Colonic mucosa (tissue), 4 donors: ENCODE data around the gene CST1. TPM values are rescaled to one million over a fixed set of nuclear protein-coding genes. Genes with fewer than 3 reads are reported as not detected.
"Not testable (repeated sequence)": the region's sequence is repeated elsewhere in the genome, so short reads cannot be mapped to it uniquely, and the experiment has no call there.

Source experiments
- DNase-seq: peaks from one replicate; pipeline ENCODE4 v3.0.0-alpha.2; 2020
- H3K27ac ChIP-seq: fragments of 200-600 bp; one replicate; pipeline ENCODE4 v1.8.0; 2021
- H3K27me3 ChIP-seq: fragments of 200-600 bp; one replicate; pipeline ENCODE4 v1.8.0; 2021
- H3K36me3 ChIP-seq: fragments of 200-600 bp; one replicate; pipeline ENCODE4 v1.8.0; 2021
- H3K4me1 ChIP-seq: fragments of 200-600 bp; one replicate; pipeline ENCODE4 v1.8.0; 2021; ENCODE audit warnings: mild to moderate bottlenecking
- H3K4me3 ChIP-seq: fragments of 200-600 bp; one replicate; pipeline ENCODE4 v1.8.0; 2021
- H3K9ac ChIP-seq, 2 donors: one replicate each; pipeline ENCODE4 v1.7.0; 2013; ENCODE audit warnings: control low read depth in 2 of 2, low read depth in 2 of 2, low read length in 2 of 2
- H3K9me3 ChIP-seq: fragments of 200-600 bp; one replicate; pipeline ENCODE4 v1.8.0; 2021
- CTCF ChIP-seq: fragments of 200-600 bp; IDR thresholded peaks from one replicate; pipeline ENCODE4 v1.8.0; 2022; ENCODE audit warnings: antibody characterized with exemption, mild to moderate bottlenecking
- intact Hi-C: fragments of 100-400 bp; cut with DNase I; formaldehyde crosslinking; loops from one replicate; pipeline ENCODE4 v1.14.1; 2022
- total RNA-seq, 2 donors: library from RNA; stranded (reverse); fragmentation: NEBNext Ultra II Directional in 1 of 2; extraction: Animal tissue kit (Norgen Biotek cat#: 25700) in 1 of 2; gene quantifications; one replicate each; pipeline ENCODE4 v1.2.1, GENCODE V29; 2021
- donor health status: healthy.
- donor health status: DM: no; HTN: no; CAD: no.
- donor health status: DM: no; HTN: no; CAD: no.

CST1 gene
- total RNA-seq, 2 donors from 2014 or later = not detected

DNA sequence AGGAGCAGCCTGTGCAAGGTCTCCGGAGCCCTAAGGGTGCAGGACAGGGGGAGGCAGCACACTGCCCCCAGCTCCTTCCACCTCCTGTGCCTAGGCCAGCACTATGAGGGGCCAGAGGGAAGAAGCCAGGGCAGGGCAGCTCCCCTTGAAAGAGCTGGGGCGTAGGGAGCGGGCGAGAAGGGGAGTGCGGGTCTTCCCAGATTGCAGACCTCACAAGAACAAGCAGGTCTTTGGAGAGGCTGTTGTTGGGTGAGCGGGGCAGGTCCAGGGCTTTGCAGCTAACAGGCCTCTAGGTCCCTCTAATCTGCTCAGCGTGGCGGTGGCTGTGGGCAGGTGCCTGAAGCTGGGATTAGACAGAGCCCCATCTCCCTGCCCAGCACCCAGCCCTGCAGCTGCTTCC lies 22.4 kb upstream of the CST1 start:
- no peak overlapping the region for H3K27ac ChIP-seq
- H3K36me3 ChIP-seq = no peaks in the 10 kb centered on the region
- intact Hi-C loops = no loop called here
- H3K9ac ChIP-seq = no peak overlapping the region
- DNase-seq = no peak
- no peak overlapping the region for H3K4me3 ChIP-seq
- no peaks in the 10 kb centered on the region for H3K27me3 ChIP-seq
- no peaks in the 10 kb centered on the region for H3K9me3 ChIP-seq
- H3K4me1 ChIP-seq = no peaks in the 10 kb centered on the region
- no peak for TF ChIP-seq CTCF

- Histone ChIP-seq H3K4me1 (no peaks in the 10 kb centered on the region), H3K4me3 (no peak overlapping the region), H3K9me3 (no peaks in the 10 kb centered on the region), H3K27me3 (no peaks in the 10 kb centered on the region), H3K9ac (no peak overlapping the region), H3K27ac (no peak overlapping the region), H3K36me3 (no peaks in the 10 kb centered on the region)
- no peak for TF ChIP-seq CTCF
- intact Hi-C loops = no loop called here
- DNase-seq = no peak
These were observed 21.3 kb upstream of the CST1 start for GRCh38 chr20:23772074-23772473.

- no peak for TF ChIP-seq CTCF
- intact Hi-C loops = no loop called here
- no peak for DNase-seq
- no peaks in the 10 kb centered on the region for H3K4me1 ChIP-seq
- H3K9me3 ChIP-seq = no peaks in the 10 kb centered on the region
- no peak overlapping the region for H3K27ac ChIP-seq
- H3K4me3 ChIP-seq = no peak overlapping the region
- H3K27me3 ChIP-seq = no peaks in the 10 kb centered on the region
- H3K36me3 ChIP-seq = no peaks in the 10 kb centered on the region
- H3K9ac ChIP-seq = no peak overlapping the region
These were observed 19.6 kb upstream of the CST1 start for GRCh38 chr20:23770384-23770783.

GRCh38 chr20:23768520-23768919 lies 17.8 kb upstream of the CST1 start:
- H3K27ac ChIP-seq, H3K4me3 ChIP-seq, DNase-seq, H3K9ac ChIP-seq, H3K4me1 ChIP-seq, H3K36me3 ChIP-seq, intact Hi-C loops, H3K9me3 ChIP-seq, H3K27me3 ChIP-seq: not testable (repeated sequence)

- H3K27ac ChIP-seq = no peak overlapping the region
- H3K4me3 ChIP-seq = no peak overlapping the region
- intact Hi-C loops = no loop called here
- no peaks in the 10 kb centered on the region for H3K27me3 ChIP-seq
- TF ChIP-seq CTCF = no peak
- H3K4me1 ChIP-seq = no peaks in the 10 kb centered on the region
- no peak overlapping the region for H3K9ac ChIP-seq
- no peaks in the 10 kb centered on the region for H3K36me3 ChIP-seq
- DNase-seq = no peak
- no peaks in the 10 kb centered on the region for H3K9me3 ChIP-seq
These were observed 15.8 kb upstream of the CST1 start for GRCh38 chr20:23766531-23766930.

- Histone ChIP-seq H3K9ac (no peak overlapping the region), H3K4me3 (no peak overlapping the region), H3K27ac (no peak overlapping the region), H3K36me3 (no peaks in the 10 kb centered on the region), H3K27me3 (no peaks in the 10 kb centered on the region), H3K4me1 (no peaks in the 10 kb centered on the region), H3K9me3 (no peaks in the 10 kb centered on the region)
- TF ChIP-seq CTCF = no peak
- intact Hi-C loops = no loop called here
- no peak for DNase-seq
These were observed 14.8 kb upstream of the CST1 start for GRCh38 chr20:23765578-23765977.

- H3K27ac ChIP-seq, intact Hi-C loops, H3K4me1 ChIP-seq, H3K9me3 ChIP-seq, H3K36me3 ChIP-seq, H3K27me3 ChIP-seq, H3K4me3 ChIP-seq, DNase-seq, H3K9ac ChIP-seq: not testable (repeated sequence)
These were observed 13.9 kb upstream of the CST1 start for GRCh38 chr20:23764630-23765029.
